ENCODE results near the gene VSTM2B.
A peak's percentile ranks its signal among the peaks of the same experiment; 100 is the strongest.

The VSTM2B gene

DNA sequence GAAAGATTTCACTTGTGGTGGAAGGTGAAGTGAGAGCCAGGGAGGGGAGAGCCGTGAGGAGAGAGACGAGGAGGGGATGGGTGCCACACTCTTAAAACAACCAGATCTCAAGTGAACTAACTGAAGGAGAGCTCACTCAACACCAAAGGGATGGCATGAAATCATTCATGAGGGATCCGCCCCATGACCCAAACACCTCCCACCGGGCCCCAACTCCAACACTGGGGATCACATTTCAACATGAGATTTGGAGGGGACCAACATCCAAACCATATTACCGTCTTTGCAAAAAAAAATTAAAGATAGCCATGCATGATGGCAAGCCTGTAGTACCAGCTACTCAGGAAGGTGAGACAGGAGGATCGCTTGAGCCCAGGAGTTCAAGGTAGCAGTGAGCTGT is 45.4 kb downstream of the VSTM2B start:
- H2BK12ac ChIP-seq (ENCODE audit: low read length): no peak overlapping the region
- no CpG with 5 or more reads among the region's 6 CpGs for WGBS, 2 donors (ENCODE audit: extremely low coverage in 2 of 2, insufficient read length in 2 of 2, insufficient replicate concordance in 1 of 2)
- no peak overlapping the region for H3K14ac ChIP-seq (ENCODE audit: low read length)

DNA sequence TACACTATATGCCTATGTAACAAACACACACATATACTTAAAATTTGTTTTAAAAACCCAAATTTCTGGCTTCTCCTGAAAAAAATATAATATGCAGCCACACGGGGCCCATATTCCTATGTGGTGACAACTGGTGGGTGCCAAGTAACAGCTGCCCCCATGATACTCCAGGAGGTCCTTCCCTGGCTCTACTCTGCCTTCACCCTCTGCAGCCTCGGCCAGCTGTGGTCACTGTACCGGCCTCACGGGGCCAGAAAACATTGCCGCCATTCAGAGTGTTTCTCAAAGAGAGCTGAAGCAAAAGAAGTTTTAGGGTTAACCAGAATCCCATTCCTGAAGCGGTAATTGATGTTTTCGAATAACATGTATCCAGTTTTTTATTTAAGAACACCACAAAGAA is 47.7 kb downstream of the VSTM2B start:
- H3K9ac ChIP-seq (ENCODE audit: low read depth, low read length, poor library complexity): no peak overlapping the region
- no peak overlapping the region for H4K91ac ChIP-seq (ENCODE audit: low read depth, low read length, poor library complexity)
- no peak overlapping the region for H3K4ac ChIP-seq (ENCODE audit: low read length)
- H3K14ac ChIP-seq (ENCODE audit: low read length): no peak overlapping the region
- peaks cover 0 to under 1% of the 10 kb centered on the region in 2 donors for H3K4me1 ChIP-seq (ENCODE audit: control insufficient read depth in 2 of 2, insufficient read depth in 1 of 2, low read depth in 1 of 2, low read length in 2 of 2)
- no peak overlapping the region for H2AFZ ChIP-seq (ENCODE audit: low read length)
- H3K23ac ChIP-seq (ENCODE audit: low read depth, low read length, poor library complexity): no peak overlapping the region
- no peak overlapping the region for H4K8ac ChIP-seq (ENCODE audit: low read depth, low read length)
- H2BK15ac ChIP-seq (ENCODE audit: low read length): no peak overlapping the region
- H2AK5ac ChIP-seq (ENCODE audit: low read depth, low read length): no peak overlapping the region
- DNase-seq (ENCODE audit: low spot score): no peak
- H3K18ac ChIP-seq (ENCODE audit: low read length): no peak overlapping the region
- no peak overlapping the region for H2BK5ac ChIP-seq (ENCODE audit: low read length)
- no peak overlapping the region for H2BK12ac ChIP-seq (ENCODE audit: low read length)
- no peak overlapping the region for H2BK120ac ChIP-seq (ENCODE audit: low read depth, low read length)
- no peak overlapping the region for H3K4me2 ChIP-seq (ENCODE audit: insufficient read depth, low read length, poor library complexity, severe bottlenecking)
- H3K27ac ChIP-seq (replicated peaks; ENCODE audit: low read length): no peak overlapping the region
- no peaks in the 10 kb centered on the region for H3K36me3 ChIP-seq (replicated peaks in 1 of 2; ENCODE audit: control insufficient read depth in 2 of 2, insufficient read depth in 2 of 2, low read length in 2 of 2)
- no CpG with 5 or more reads among the region's 7 CpGs for WGBS, 2 donors (ENCODE audit: extremely low coverage in 2 of 2, insufficient read length in 2 of 2, insufficient replicate concordance in 1 of 2)
- H3K4me3 ChIP-seq (ENCODE audit: low read length in 2 of 2): no peak overlapping the region
- H3K79me1 ChIP-seq (ENCODE audit: low read depth, low read length): no peaks in the 10 kb centered on the region
- H3K9me3 ChIP-seq (replicated peaks in 1 of 2; ENCODE audit: control insufficient read depth in 2 of 2, insufficient read depth in 1 of 2, low read depth in 1 of 2, low read length in 2 of 2): no peaks in the 10 kb centered on the region
- peaks cover 0 to 70% (median 0%) of the 10 kb centered on the region in 3 experiments for H3K27me3 ChIP-seq (ENCODE audit: control insufficient read depth in 3 of 3, insufficient read depth in 3 of 3, low read depth in 1 of 3, low read length in 3 of 3)

More for the DNA sequence above, 45.4 kb downstream of the VSTM2B start:
- H2BK120ac ChIP-seq (ENCODE audit: low read depth, low read length): no peak overlapping the region
- peaks cover 0 to 54% (median 0%) of the 10 kb centered on the region in 3 experiments for H3K27me3 ChIP-seq (ENCODE audit: control insufficient read depth in 3 of 3, insufficient read depth in 3 of 3, low read depth in 1 of 3, low read length in 3 of 3)
- no peak overlapping the region for H2AK5ac ChIP-seq (ENCODE audit: low read depth, low read length)
- H4K91ac ChIP-seq (ENCODE audit: low read depth, low read length, poor library complexity): no peak overlapping the region
- no peak for DNase-seq (ENCODE audit: low spot score)
- H3K27ac ChIP-seq (replicated peaks; ENCODE audit: low read length): no peak overlapping the region
- H4K8ac ChIP-seq (ENCODE audit: low read depth, low read length): no peak overlapping the region
- no peak overlapping the region for H3K4ac ChIP-seq (ENCODE audit: low read length)
- no peak overlapping the region for H2BK15ac ChIP-seq (ENCODE audit: low read length)
- H3K4me3 ChIP-seq (ENCODE audit: low read length in 2 of 2): no peak overlapping the region
- H3K36me3 ChIP-seq (replicated peaks in 1 of 2; ENCODE audit: control insufficient read depth in 2 of 2, insufficient read depth in 2 of 2, low read length in 2 of 2): no peaks in the 10 kb centered on the region
- H3K4me2 ChIP-seq (ENCODE audit: insufficient read depth, low read length, poor library complexity, severe bottlenecking): no peak overlapping the region
- H3K79me1 ChIP-seq (ENCODE audit: low read depth, low read length): no peaks in the 10 kb centered on the region
- H2BK5ac ChIP-seq (ENCODE audit: low read length): no peak overlapping the region
- H3K18ac ChIP-seq (ENCODE audit: low read length): no peak overlapping the region
- H3K23ac ChIP-seq (ENCODE audit: low read depth, low read length, poor library complexity): no peak overlapping the region
- no peak overlapping the region for H2AFZ ChIP-seq (ENCODE audit: low read length)
- no peak overlapping the region for H3K9ac ChIP-seq (ENCODE audit: low read depth, low read length, poor library complexity)
- H3K9me3 ChIP-seq (replicated peaks in 1 of 2; ENCODE audit: control insufficient read depth in 2 of 2, insufficient read depth in 1 of 2, low read depth in 1 of 2, low read length in 2 of 2): no peaks in the 10 kb centered on the region
- peaks cover 0 to 4% of the 10 kb centered on the region in 2 donors for H3K4me1 ChIP-seq (ENCODE audit: control insufficient read depth in 2 of 2, insufficient read depth in 1 of 2, low read depth in 1 of 2, low read length in 2 of 2)

DNA sequence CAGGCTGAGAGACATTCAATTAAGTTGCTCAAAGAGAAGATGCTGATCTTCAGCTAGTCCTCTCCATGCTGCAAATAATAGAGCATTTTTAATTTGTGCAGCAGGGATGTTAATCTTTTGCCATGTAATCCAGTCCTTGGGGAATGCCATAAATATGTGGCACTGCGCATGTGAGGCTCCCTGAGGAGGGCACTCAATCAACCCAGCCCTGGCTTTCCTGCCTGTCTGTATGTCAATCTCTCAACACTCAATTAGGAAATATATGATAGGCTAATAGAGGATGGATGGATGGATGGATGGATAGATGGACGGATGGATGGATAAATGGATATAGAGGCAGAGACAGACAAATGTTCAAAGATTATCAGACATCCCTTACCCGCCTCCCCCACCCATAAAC is 48.7 kb downstream of the VSTM2B start:
- DNase-seq (ENCODE audit: low spot score): no peak
- H3K36me3 ChIP-seq (replicated peaks in 1 of 2; ENCODE audit: control insufficient read depth in 2 of 2, insufficient read depth in 2 of 2, low read length in 2 of 2): no peaks in the 10 kb centered on the region
- H2BK120ac ChIP-seq (ENCODE audit: low read depth, low read length): no peak overlapping the region
- H4K8ac ChIP-seq (ENCODE audit: low read depth, low read length): no peak overlapping the region
- H2BK5ac ChIP-seq (ENCODE audit: low read length): no peak overlapping the region
- WGBS, 2 donors (ENCODE audit: extremely low coverage in 2 of 2, insufficient read length in 2 of 2, insufficient replicate concordance in 1 of 2): no CpG with 5 or more reads among the region's 3 CpGs
- H3K14ac ChIP-seq (ENCODE audit: low read length): no peak overlapping the region
- H3K4me2 ChIP-seq (ENCODE audit: insufficient read depth, low read length, poor library complexity, severe bottlenecking): no peak overlapping the region
- H3K23ac ChIP-seq (ENCODE audit: low read depth, low read length, poor library complexity): no peak overlapping the region
- H3K4me3 ChIP-seq (ENCODE audit: low read length in 2 of 2): no peak overlapping the region
- no peak overlapping the region for H2BK12ac ChIP-seq (ENCODE audit: low read length)
- H2AK5ac ChIP-seq (ENCODE audit: low read depth, low read length): no peak overlapping the region
- peaks cover 0 to 64% (median 0%) of the 10 kb centered on the region in 3 experiments for H3K27me3 ChIP-seq (ENCODE audit: control insufficient read depth in 3 of 3, insufficient read depth in 3 of 3, low read depth in 1 of 3, low read length in 3 of 3)
- H3K27ac ChIP-seq (replicated peaks; ENCODE audit: low read length): no peak overlapping the region
- H3K4ac ChIP-seq (ENCODE audit: low read length): no peak overlapping the region
- H2BK15ac ChIP-seq (ENCODE audit: low read length): no peak overlapping the region
- no peak overlapping the region for H3K9ac ChIP-seq (ENCODE audit: low read depth, low read length, poor library complexity)
- no peak overlapping the region for H4K91ac ChIP-seq (ENCODE audit: low read depth, low read length, poor library complexity)
- H3K9me3 ChIP-seq (replicated peaks in 1 of 2; ENCODE audit: control insufficient read depth in 2 of 2, insufficient read depth in 1 of 2, low read depth in 1 of 2, low read length in 2 of 2): no peaks in the 10 kb centered on the region
- no peak overlapping the region for H3K18ac ChIP-seq (ENCODE audit: low read length)
- H3K79me1 ChIP-seq (ENCODE audit: low read depth, low read length): no peaks in the 10 kb centered on the region
- no peak overlapping the region for H2AFZ ChIP-seq (ENCODE audit: low read length)
- no peaks in the 10 kb centered on the region for H3K4me1 ChIP-seq (ENCODE audit: control insufficient read depth in 2 of 2, insufficient read depth in 1 of 2, low read depth in 1 of 2, low read length in 2 of 2)

DNA sequence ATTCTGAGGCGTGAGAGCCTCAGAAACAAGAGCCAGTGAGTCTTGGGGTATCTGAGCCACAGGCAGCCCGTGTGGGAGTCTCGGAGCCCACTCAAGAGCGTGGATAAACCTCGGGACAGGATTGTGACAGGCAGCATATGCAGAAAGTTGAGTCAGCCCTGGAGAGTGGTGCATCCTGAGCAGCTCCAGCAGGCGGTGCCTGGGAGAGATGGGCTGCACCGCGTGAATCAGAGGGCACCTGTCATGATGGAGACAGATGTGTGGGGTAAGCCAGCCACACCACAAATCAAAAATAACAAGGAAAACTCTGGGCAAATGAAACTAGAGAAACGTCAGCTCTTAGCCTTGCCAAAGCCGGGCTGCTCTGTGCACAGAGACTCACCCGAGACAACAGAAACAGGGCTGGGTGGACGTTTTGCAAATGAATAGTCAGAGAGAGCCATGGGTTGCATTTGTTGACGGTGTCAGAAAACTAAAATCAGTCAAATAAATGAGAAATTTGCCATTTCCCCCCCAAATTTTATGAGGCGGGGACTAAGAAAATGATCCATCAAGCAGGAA is 50.3 kb downstream of the VSTM2B start:
- no CpG with 5 or more reads among the region's 14 CpGs for WGBS, 2 donors (ENCODE audit: extremely low coverage in 2 of 2, insufficient read length in 2 of 2, insufficient replicate concordance in 1 of 2)
- H2AFZ ChIP-seq (ENCODE audit: low read length): no peak overlapping the region
- H2BK15ac ChIP-seq (ENCODE audit: low read length): no peak overlapping the region
- no peak overlapping the region for H3K23ac ChIP-seq (ENCODE audit: low read depth, low read length, poor library complexity)
- no peak overlapping the region for H2BK5ac ChIP-seq (ENCODE audit: low read length)
- no peaks in the 10 kb centered on the region for H3K4me1 ChIP-seq (ENCODE audit: control insufficient read depth in 2 of 2, insufficient read depth in 1 of 2, low read depth in 1 of 2, low read length in 2 of 2)
- no peak overlapping the region for H3K27ac ChIP-seq (replicated peaks; ENCODE audit: low read length)
- no peaks in the 10 kb centered on the region for H3K79me1 ChIP-seq (ENCODE audit: low read depth, low read length)
- peak overlapping the region; percentile 32 for H3K14ac ChIP-seq (ENCODE audit: low read length)
- H2BK12ac ChIP-seq (ENCODE audit: low read length): no peak overlapping the region
- no peak overlapping the region for H3K4ac ChIP-seq (ENCODE audit: low read length)
- H2AK5ac ChIP-seq (ENCODE audit: low read depth, low read length): no peak overlapping the region
- H3K4me3 ChIP-seq (ENCODE audit: low read length in 2 of 2): no peak overlapping the region
- no peak for DNase-seq (ENCODE audit: low spot score)
- no peak overlapping the region for H3K9ac ChIP-seq (ENCODE audit: low read depth, low read length, poor library complexity)
- peak overlapping the region; percentile 59 for H3K18ac ChIP-seq (ENCODE audit: low read length)
- no peak overlapping the region for H2BK120ac ChIP-seq (ENCODE audit: low read depth, low read length)
- H3K27me3 ChIP-seq (ENCODE audit: control insufficient read depth in 3 of 3, insufficient read depth in 3 of 3, low read depth in 1 of 3, low read length in 3 of 3): peaks cover 0 to 58% (median 0%) of the 10 kb centered on the region in 3 experiments
- no peaks in the 10 kb centered on the region for H3K9me3 ChIP-seq (replicated peaks in 1 of 2; ENCODE audit: control insufficient read depth in 2 of 2, insufficient read depth in 1 of 2, low read depth in 1 of 2, low read length in 2 of 2)
- H4K8ac ChIP-seq (ENCODE audit: low read depth, low read length): no peak overlapping the region
- H4K91ac ChIP-seq (ENCODE audit: low read depth, low read length, poor library complexity): no peak overlapping the region
- H3K36me3 ChIP-seq (replicated peaks in 1 of 2; ENCODE audit: control insufficient read depth in 2 of 2, insufficient read depth in 2 of 2, low read length in 2 of 2): no peaks in the 10 kb centered on the region
- no peak overlapping the region for H3K4me2 ChIP-seq (ENCODE audit: insufficient read depth, low read length, poor library complexity, severe bottlenecking)

Data from neuronal stem cell (in vitro differentiated cells).